ENCODE results near the gene PDE7B.

PDE7B gene

GRCh38 chr6:135971351-135971750, 119.8 kb downstream of the PDE7B start:
- no peak for TF ChIP-seq CTCF (IDR thresholded peaks at IDR 0.05; ENCODE audit: control insufficient read depth, extremely low read depth, insufficient read depth)
- DNase-seq (ENCODE audit: low read depth): no peak
- H3K4me3 ChIP-seq (ENCODE audit: low read depth, low read length): no peak overlapping the region

- DNase-seq (ENCODE audit: low read depth): no peak
- no peak overlapping the region for H3K4me3 ChIP-seq (ENCODE audit: low read depth, low read length)
- no peak for TF ChIP-seq CTCF (IDR thresholded peaks at IDR 0.05; ENCODE audit: control insufficient read depth, extremely low read depth, insufficient read depth)
Observed at GRCh38 chr6:135972150-135972549, 120.6 kb downstream of the PDE7B start.

- no peak overlapping the region for H3K4me3 ChIP-seq (ENCODE audit: low read depth, low read length)
- TF ChIP-seq CTCF (IDR thresholded peaks at IDR 0.05; ENCODE audit: control insufficient read depth, extremely low read depth, insufficient read depth): no peak
- DNase-seq (ENCODE audit: low read depth): no peak
Observed at GRCh38 chr6:135972586-135972985, 121.1 kb downstream of the PDE7B start.

- no peak for DNase-seq (ENCODE audit: low read depth)
- TF ChIP-seq CTCF (IDR thresholded peaks at IDR 0.05; ENCODE audit: control insufficient read depth, extremely low read depth, insufficient read depth): no peak
- H3K4me3 ChIP-seq (ENCODE audit: low read depth, low read length): no peak overlapping the region
Observed at GRCh38 chr6:135974426-135974825, 122.9 kb downstream of the PDE7B start.

- H3K4me3 ChIP-seq (ENCODE audit: low read depth, low read length): no peak overlapping the region
- peak; percentile 52 for DNase-seq (ENCODE audit: low read depth)
- no peak for TF ChIP-seq CTCF (IDR thresholded peaks at IDR 0.05; ENCODE audit: control insufficient read depth, extremely low read depth, insufficient read depth)
Observed at GRCh38 chr6:135976585-135976984, 125.1 kb downstream of the PDE7B start.

GRCh38 chr6:135983093-135983492, 131.6 kb downstream of the PDE7B start:
- no peak for DNase-seq (ENCODE audit: low read depth)
- H3K4me3 ChIP-seq (ENCODE audit: low read depth, low read length): no peak overlapping the region
- TF ChIP-seq CTCF (IDR thresholded peaks at IDR 0.05; ENCODE audit: control insufficient read depth, extremely low read depth, insufficient read depth): no peak

GRCh38 chr6:135983718-135984343, 132.3 kb downstream of the PDE7B start:
- TF ChIP-seq CTCF (IDR thresholded peaks at IDR 0.05; ENCODE audit: control insufficient read depth, extremely low read depth, insufficient read depth): no peak
- no peak overlapping the region for H3K4me3 ChIP-seq (ENCODE audit: low read depth, low read length)
- DNase-seq (ENCODE audit: low read depth): no peak
